ENCODE results near the gene CHAC2. TPM values are rescaled to one million over a fixed set of nuclear protein-coding genes. Genes with fewer than 3 reads are reported as not detected.

CHAC2 gene
- total and polyA plus RNA-seq, 2 donors (not counting 1 experiment from before 2014, with no cell fraction given) = 1.6 to 3.2 TPM

DNA sequence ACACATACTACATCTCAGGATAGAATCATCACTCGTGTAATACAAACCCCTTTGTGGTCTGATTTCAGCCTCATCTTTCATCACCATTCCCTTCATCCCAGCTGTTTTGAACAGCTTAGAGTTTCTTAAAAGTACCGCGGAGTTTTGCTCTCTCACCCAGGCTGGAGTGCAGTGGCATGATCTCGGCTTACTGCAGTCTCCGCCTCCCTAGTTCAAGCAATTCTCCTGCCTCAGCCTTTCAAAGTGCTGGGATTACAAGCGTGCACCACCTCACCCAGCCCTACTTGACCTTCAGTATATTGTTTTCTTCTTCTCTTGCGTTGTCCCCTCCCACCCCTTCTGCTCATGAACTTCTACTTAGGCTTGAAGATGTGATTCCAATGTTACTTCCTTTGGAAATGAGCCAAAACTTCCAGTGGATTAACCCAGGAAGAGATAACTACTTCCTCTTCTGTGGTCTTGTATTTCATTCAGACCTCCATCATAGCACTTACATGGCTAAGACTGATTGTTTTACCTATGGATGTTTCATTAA, 35.1 kb downstream of the CHAC2 start:
- intact Hi-C loops (cut with micrococcal nuclease) = no loop called here
- H2AFZ ChIP-seq (ENCODE audit: insufficient read depth, low read depth, low read length, poor library complexity, severe bottlenecking) = no peak overlapping the region
- peaks cover 16 to 69% of the 10 kb centered on the region in 2 experiments for H3K36me3 ChIP-seq (replicated peaks in 1 of 2; ENCODE audit: control extremely low read depth in 1 of 2, control insufficient read depth in 1 of 2, extremely low read depth in 1 of 2, insufficient read depth in 2 of 2, low read length in 1 of 2)
- H3K9me3 Mint-ChIP-seq (ENCODE audit: insufficient read depth) = no peaks in the 10 kb centered on the region
- H3K79me2 ChIP-seq (ENCODE audit: control insufficient read depth, insufficient read depth, low read length) = no peaks in the 10 kb centered on the region
- H4K20me1 ChIP-seq (ENCODE audit: control insufficient read depth, insufficient read depth, low read length, poor library complexity, severe bottlenecking) = no peaks in the 10 kb centered on the region
- no peak overlapping the region for H3K9ac ChIP-seq (ENCODE audit: low read length)
- H3K4me3 ChIP-seq (ENCODE audit: control extremely low read depth in 1 of 5, extremely low read depth in 1 of 5, insufficient read depth in 1 of 5, low read depth in 2 of 5, low read length in 4 of 5) = no peak overlapping the region
- H3K4me3 Mint-ChIP-seq = no peak overlapping the region
- H3K27ac Mint-ChIP-seq = no peak overlapping the region
- ChIA-PET CTCF (no interaction called here), POLR2A (no interaction called here)
- DNase-seq = no peak
- no peak overlapping the region for H3K4me2 ChIP-seq (replicated peaks; ENCODE audit: low read depth, low read length, poor library complexity, severe bottlenecking)
- ATAC-seq (ENCODE audit: low read depth) = no peak
- no peak overlapping the region for H3K27ac ChIP-seq (ENCODE audit: low read length in 2 of 2)
- no peaks in the 10 kb centered on the region for H3K4me1 Mint-ChIP-seq
- H3K9me3 ChIP-seq (ENCODE audit: control extremely low read depth in 1 of 3, control insufficient read depth in 2 of 3, insufficient read depth in 1 of 3, low read length in 2 of 3) = no peaks in the 10 kb centered on the region
- H3K27me3 Mint-ChIP-seq = no peaks in the 10 kb centered on the region
- WGBS (ENCODE audit: insufficient coverage) = 93% methylated on average over 4 of the region's 7 CpGs
- no peaks in the 10 kb centered on the region for H3K4me1 ChIP-seq (ENCODE audit: control insufficient read depth in 2 of 2, insufficient read depth in 2 of 2, low read length in 2 of 2)
- H3K27me3 ChIP-seq (replicated peaks in 1 of 4; ENCODE audit: control extremely low read depth in 1 of 4, control insufficient read depth in 3 of 4, insufficient read depth in 4 of 4, low read length in 3 of 4) = no peaks in the 10 kb centered on the region
- no peak for TF ChIP-seq CTCF (IDR thresholded peaks at IDR 0.05)
- no peak for TF ChIP-seq EZH2 (IDR thresholded peaks at IDR 0.05; ENCODE audit: borderline replicate concordance, insufficient read depth, low read depth, low read length, poor library complexity, severe bottlenecking)

DNA sequence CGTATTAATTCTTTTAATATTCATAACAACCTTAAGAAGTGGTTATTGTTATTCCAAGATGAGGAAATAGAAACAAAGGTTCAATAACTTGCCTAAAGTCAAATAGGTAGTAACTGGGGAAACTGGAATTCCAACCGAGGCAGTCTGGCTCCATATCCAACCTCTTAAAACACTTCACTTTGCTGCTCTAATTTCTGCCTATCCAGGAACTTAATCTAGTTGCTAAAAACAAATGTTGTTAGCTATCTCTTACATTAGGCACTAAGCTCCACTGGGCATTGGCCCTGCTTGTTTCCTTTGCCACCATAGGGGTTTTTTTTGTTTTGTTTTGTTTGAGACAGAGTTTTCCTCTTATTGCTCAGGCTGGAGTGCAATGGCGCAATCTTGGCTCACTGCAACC, 44.0 kb downstream of the CHAC2 start:
- Mint-ChIP-seq H3K4me3 (no peak overlapping the region), H3K27ac (no peak overlapping the region), H3K4me1 (no peaks in the 10 kb centered on the region), H3K27me3 (no peaks in the 10 kb centered on the region), H3K9me3 (ENCODE audit: insufficient read depth) (no peaks in the 10 kb centered on the region)
- H3K4me3 ChIP-seq (ENCODE audit: control extremely low read depth in 1 of 5, extremely low read depth in 1 of 5, insufficient read depth in 1 of 5, low read depth in 2 of 5, low read length in 4 of 5) = no peak overlapping the region
- H3K36me3 ChIP-seq (replicated peaks in 1 of 2; ENCODE audit: control extremely low read depth in 1 of 2, control insufficient read depth in 1 of 2, extremely low read depth in 1 of 2, insufficient read depth in 2 of 2, low read length in 1 of 2) = peaks cover 24 to 79% of the 10 kb centered on the region in 2 experiments
- TF ChIP-seq EZH2 (IDR thresholded peaks at IDR 0.05; ENCODE audit: borderline replicate concordance, insufficient read depth, low read depth, low read length, poor library complexity, severe bottlenecking) (no peak), CTCF (IDR thresholded peaks at IDR 0.05) (no peak)
- H3K9me3 ChIP-seq (ENCODE audit: control extremely low read depth in 1 of 3, control insufficient read depth in 2 of 3, insufficient read depth in 1 of 3, low read length in 2 of 3) = no peaks in the 10 kb centered on the region
- ChIA-PET POLR2A (no interaction called here), CTCF (no interaction called here)
- H3K4me1 ChIP-seq (ENCODE audit: control insufficient read depth in 2 of 2, insufficient read depth in 2 of 2, low read length in 2 of 2) = no peaks in the 10 kb centered on the region
- H3K9ac ChIP-seq (ENCODE audit: low read length) = no peak overlapping the region
- intact Hi-C loops (cut with micrococcal nuclease) = no loop called here
- DNase-seq (no peak), ATAC-seq (ENCODE audit: low read depth) (no peak)
- no peak overlapping the region for H3K27ac ChIP-seq (ENCODE audit: low read length in 2 of 2)
- WGBS (ENCODE audit: insufficient coverage) = 80% methylated on average over 1 of the region's 3 CpGs
- no peak overlapping the region for H2AFZ ChIP-seq (ENCODE audit: insufficient read depth, low read depth, low read length, poor library complexity, severe bottlenecking)
- no peaks in the 10 kb centered on the region for H3K27me3 ChIP-seq (replicated peaks in 1 of 4; ENCODE audit: control extremely low read depth in 1 of 4, control insufficient read depth in 3 of 4, insufficient read depth in 4 of 4, low read length in 3 of 4)
- H3K79me2 ChIP-seq (ENCODE audit: control insufficient read depth, insufficient read depth, low read length) = no peaks in the 10 kb centered on the region
- H3K4me2 ChIP-seq (replicated peaks; ENCODE audit: low read depth, low read length, poor library complexity, severe bottlenecking) = no peak overlapping the region
- no peaks in the 10 kb centered on the region for H4K20me1 ChIP-seq (ENCODE audit: control insufficient read depth, insufficient read depth, low read length, poor library complexity, severe bottlenecking)

Measured in B cell (primary cell).